Heart right ventricle (tissue), 16 donors: ENCODE results near the gene EFNA3. TPM values are rescaled to one million over a fixed set of nuclear protein-coding genes. Genes with fewer than 3 reads are reported as not detected.

ENCODE experiments used
- ATAC-seq, 8 donors: fragments of 200-7000 bp; cut with Tn5 transposase; one replicate each; pipeline ENCODE4 v1.9.1; 2020; ENCODE audit warnings: mild to moderate bottlenecking in 8 of 8, moderate library complexity in 8 of 8, moderate number of reproducible peaks in 1 of 8
- DNase-seq, 2 donors: peaks; one replicate each; pipeline ENCODE4 v3.0.0-alpha.2; 2020
- H3K27ac ChIP-seq, 10 donors: fragments of 200-600 bp; sonication (generic) in 2 of 10; one replicate each; pipeline versions ENCODE4 v1.5.0 to v1.8.0; 2020 to 2022; ENCODE audit warnings: mild to moderate bottlenecking in 3 of 10
- H3K27me3 ChIP-seq, 7 donors: fragments of 200-600 bp; one replicate each; pipeline ENCODE4 v1.8.0; 2021 to 2022; ENCODE audit warnings: mild to moderate bottlenecking in 2 of 7
- H3K36me3 ChIP-seq, 9 donors: fragments of 200-600 bp; sonication (generic) in 1 of 9; one replicate each; pipeline versions ENCODE4 v1.5.0 to v1.8.0; 2020 to 2022; ENCODE audit warnings: mild to moderate bottlenecking in 2 of 9
- H3K4me1 ChIP-seq, 9 donors: fragments of 200-600 bp; sonication (generic) in 1 of 9; one replicate each; pipeline versions ENCODE4 v1.5.0 to v1.8.0; 2020 to 2022; ENCODE audit warnings: mild to moderate bottlenecking in 4 of 9
- H3K4me3 ChIP-seq, 10 donors: fragments of 200-600 bp; sonication (generic) in 2 of 10; one replicate each; pipeline versions ENCODE4 v1.5.0 to v1.8.0; 2020 to 2022; ENCODE audit warnings: mild to moderate bottlenecking in 7 of 10, moderate library complexity in 2 of 10
- H3K9me3 ChIP-seq, 11 donors: fragments of 200-600 bp in 10 of 11; sonication (generic) in 2 of 11; one replicate each; pipeline versions ENCODE4 v1.5.0 to v1.8.0; 2013 to 2022; ENCODE audit warnings: mild to moderate bottlenecking in 2 of 11, control low read depth in 1 of 11, moderate library complexity in 1 of 11
- CTCF ChIP-seq, 9 donors: fragments of 200-600 bp; sonication (generic) in 2 of 9; IDR thresholded peaks; one replicate each; pipeline versions ENCODE4 v1.5.0 to v1.8.0; 2021 to 2022; ENCODE audit warnings: antibody characterized with exemption in 9 of 9, mild to moderate bottlenecking in 5 of 9, moderate library complexity in 1 of 9
- WGBS, 2 donors: extraction: QIAGEN DNeasy Blood & Tissue Kit; methylation state at CpG; one replicate each; pipeline ENCODE4 v1.1.7; 2013; ENCODE audit warnings: inconsistent platforms in 1 of 2; 5-methylcytosine and 5-hydroxymethylcytosine counted together
- intact Hi-C, 10 donors: fragments of 100-400 bp; cut with DNase I; formaldehyde crosslinking; loops; one replicate each; pipeline versions ENCODE4 v1.11.1 to v1.14.2; 2022
- polyA plus RNA-seq, 2 donors: library from polyadenylated mRNA; stranded (reverse); fragments of 200-250 nt; gene quantifications; one replicate each; pipeline ENCODE4 v1.2.3, GENCODE V29; 2013
- total RNA-seq, 10 donors: library from RNA; stranded (reverse); fragmentation: NEBNext Ultra II Directional in 3 of 10; extraction: Animal tissue kit (Norgen Biotek cat#: 25700) in 3 of 10; gene quantifications; one replicate each; pipeline versions ENCODE4 v1.2.1 to v1.2.4, GENCODE V29; 2021 to 2023
- donor health status: Arrhythmogenic right ventricular cardiomyopathy.
- donor health status: ischemic (EF 13 %, LVEDD 7.1; RV severe dilation, severe dysfunction).
- donor health status: healthy with polysubstance abuse.
- donor health status: DM: no; HTN: yes; CAD: no.
- donor health status: DM: no; HTN: no; CAD: no.
- donor health status: ischemic (EF 25% LVEDD 6.9; RV normal size, moderate dysfunction).
- donor health status: ischemic (EF 25% LVEDD 5.7; RV mildly dilated, moderate dysfunction).
- donor health status: healthy.
- donor health status: DM: yes; HTN: yes; CAD: no.
- donor health status: Ischemic cardiomyopathy.
- donor health status: ischemic (EF 35%, LVEDD 5.7; RV mildly dilated, moderate dysfunction).
- donor health status: nonischemic (EF 11% LVEDD 7.7; RV severe dilation, severe dysfunction).
- donor health status: DM: yes; HTN: yes; CAD: no.
- donor health status: PGD.
- donor health status: ischemic (EF 29% LVEDD 5.4; RV normal size, mild dysfunction).
- donor health status: nonischemic (EF 23%, LVEDD 6.1; RV moderate dilation, normal function).

Gene EFNA3
- total and polyA plus RNA-seq, 12 donors = 0.23 to 1.9 (median 0.47) TPM; not detected in 1

- 85 to 91% methylated on average over 3 of the region's 3 CpGs for WGBS, 2 donors
Observed at GRCh38 chr1:155077346-155077745, 1.3 kb upstream of the EFNA3 start.

GRCh38 chr1:155077758-155078445 lies 735 bp upstream of the EFNA3 start:
- Histone ChIP-seq H3K4me3 (peak overlapping the region in 1 of 10 donors; percentile 53), H3K27ac (no peak overlapping the region), H3K4me1 (peaks cover 25 to 46% (median 41%) of the 10 kb centered on the region in 9 donors), H3K36me3 (no peaks in the 10 kb centered on the region), H3K9me3 (no peaks in the 10 kb centered on the region), H3K27me3 (peaks cover 29 to 51% (median 37%) of the 10 kb centered on the region in 7 donors)
- no peak for TF ChIP-seq CTCF (IDR thresholded peaks at IDR 0.05)
- ATAC-seq (no peak), DNase-seq (no peak)
- intact Hi-C loops = no loop called here
- 61 to 64% methylated on average over 4 of the region's 4 CpGs for WGBS, 2 donors

More at GRCh38 chr1:155077346-155077745, 1.3 kb upstream of the EFNA3 start:
- no peaks in the 10 kb centered on the region for H3K36me3 ChIP-seq
- H3K27ac ChIP-seq = no peak overlapping the region
- H3K27me3 ChIP-seq = peaks cover 24 to 45% (median 31%) of the 10 kb centered on the region in 7 donors
- H3K9me3 ChIP-seq = no peaks in the 10 kb centered on the region
- TF ChIP-seq CTCF (IDR thresholded peaks at IDR 0.05) = no peak
- peaks cover 25 to 41% (median 36%) of the 10 kb centered on the region in 9 donors for H3K4me1 ChIP-seq
- ATAC-seq = no peak
- intact Hi-C loops = no loop called here
- DNase-seq = no peak
- no peak overlapping the region for H3K4me3 ChIP-seq

GRCh38 chr1:155079210-155079486 lies 511 bp downstream of the EFNA3 start:
- Histone ChIP-seq H3K4me1 (peaks cover 25 to 56% (median 45%) of the 10 kb centered on the region in 9 donors), H3K36me3 (no peaks in the 10 kb centered on the region), H3K9me3 (no peaks in the 10 kb centered on the region), H3K27me3 (peaks cover 39 to 63% (median 49%) of the 10 kb centered on the region in 7 donors), H3K4me3 (peak overlapping the region in 9 of 10 donors; percentile 37 to 58 (median 49)), H3K27ac (no peak overlapping the region)
- peak in 2 of 8 donors; percentile 1 to 4 for ATAC-seq
- TF ChIP-seq CTCF (IDR thresholded peaks at IDR 0.05) = no peak
- intact Hi-C loops = no loop called here
- DNase-seq = no peak
- 4 to 5% methylated on average over 10 of the region's 10 CpGs for WGBS, 2 donors

- Histone ChIP-seq H3K27me3 (peaks cover 39 to 67% (median 53%) of the 10 kb centered on the region in 7 donors), H3K36me3 (no peaks in the 10 kb centered on the region), H3K4me3 (peak overlapping the region in 8 of 10 donors; percentile 28 to 58 (median 49)), H3K27ac (no peak overlapping the region), H3K4me1 (peaks cover 29 to 61% (median 49%) of the 10 kb centered on the region in 9 donors), H3K9me3 (no peaks in the 10 kb centered on the region)
- WGBS, 2 donors = 1% methylated on average over 57 to 67 of the region's 67 CpGs
- no peak for TF ChIP-seq CTCF (IDR thresholded peaks at IDR 0.05)
- DNase-seq (peak in 1 of 2 donors; percentile 18), ATAC-seq (no peak)
- intact Hi-C loops = loop anchor here in 2 of 10 donors (5.0 to 10.0 kb wide), 2 partner anchors 32 to 525 kb away; partner anchors contain the start of gene UBE2Q1 (in 1 of the 2)
Observed at GRCh38 chr1:155079487-155080311, 1.1 kb downstream of the EFNA3 start.
